OCI-LY7 (cell line): ENCODE data around the gene PPP6R3. TPM values are rescaled to one million over a fixed set of nuclear protein-coding genes. Genes with fewer than 3 reads are reported as not detected.
"Not testable (repeated sequence)": the region's sequence is repeated elsewhere in the genome, so short reads cannot be mapped to it uniquely, and the experiment has no call there.

Source experiments
- BruUV-seq: library from RNA; stranded (reverse); fragments of 400-500 nt; replicated peaks from 2 replicates; lab custom pipeline; 2021; lab: Mats Ljungman, UMichigan
- CTCF ChIA-PET: fragments of 300-600 bp; sonication (Branson Sonifier 250); formaldehyde crosslinking; loops from one replicate; lab custom pipeline; 2022; ENCODE audit warnings: antibody characterized with exemption; ENCODE audit not compliant: unreplicated experiment; lab: Charles Lee
- POLR2A ChIA-PET: fragments of 300-600 bp; sonication (Branson Sonifier 250); formaldehyde crosslinking; loops from one replicate; lab custom pipeline; 2022; ENCODE audit warnings: antibody characterized with exemption; lab: Charles Lee
- DNase-seq: peaks from one replicate; pipeline ENCODE4 v3.0.0-alpha.2; 2015; ENCODE audit warnings: low spot score
- H2AFZ ChIP-seq: fragments of 200-600 bp; sonication (generic), shearing (Covaris generic); 2 replicates; pipeline ENCODE4 v1.6.1; 2014; ENCODE audit warnings: mild to moderate bottlenecking, antibody characterized with exemption, low read length, moderate library complexity
- H3K27ac ChIP-seq: fragments of 200-600 bp; sonication (generic); 2 replicates; pipeline ENCODE4 v1.5.1; 2014; ENCODE audit warnings: mixed run types, low read depth, mild to moderate bottlenecking, moderate library complexity, low read length, inconsistent platforms; ENCODE audit not compliant: poor library complexity, severe bottlenecking
- H3K36me3 ChIP-seq: fragments of 200-600 bp; sonication (generic); 2 replicates; pipeline ENCODE4 v1.6.1; 2014; ENCODE audit warnings: mild to moderate bottlenecking, antibody characterized with exemption, low read length, moderate library complexity, mixed read lengths; ENCODE audit not compliant: insufficient read depth
- H3K4me1 ChIP-seq: fragments of 200-600 bp; sonication (generic); 2 replicates; pipeline ENCODE4 v1.5.1; 2014; ENCODE audit warnings: mild to moderate bottlenecking, low read length; ENCODE audit not compliant: insufficient read depth, poor library complexity, severe bottlenecking
- H3K4me2 ChIP-seq: fragments of 200-600 bp; sonication (generic); 2 replicates; pipeline ENCODE4 v1.6.1; 2014; ENCODE audit warnings: mild to moderate bottlenecking, low read length
- H3K4me3 ChIP-seq: fragments of 200-600 bp; sonication (generic); 2 replicates; pipeline ENCODE4 v1.5.1; 2014; ENCODE audit warnings: mild to moderate bottlenecking, low read depth, low read length; ENCODE audit not compliant: poor library complexity, severe bottlenecking
- H3K79me2 ChIP-seq: fragments of 200-600 bp; sonication (generic); 2 replicates; pipeline ENCODE4 v1.6.1; 2016; ENCODE audit warnings: low read depth, mild to moderate bottlenecking, low read length, moderate library complexity, mixed read lengths; ENCODE audit not compliant: insufficient read depth
- H3K9me2 ChIP-seq: fragments of 200-600 bp; sonication (generic); 2 replicates; pipeline ENCODE4 v1.6.1; 2016; ENCODE audit warnings: mild to moderate bottlenecking, low read length, mixed read lengths; ENCODE audit not compliant: insufficient read depth
- H3K9me3 ChIP-seq: fragments of 200-600 bp; sonication (generic); 2 replicates; pipeline ENCODE4 v1.6.1; 2014; ENCODE audit warnings: mild to moderate bottlenecking, mixed run types, low read length, mixed read lengths
- H4K20me1 ChIP-seq: fragments of 200-600 bp; sonication (generic); 2 replicates; pipeline ENCODE4 v1.6.1; 2014; ENCODE audit warnings: mild to moderate bottlenecking, antibody characterized with exemption, low read length, moderate library complexity, mixed read lengths; ENCODE audit not compliant: insufficient read depth
- EZH2phosphoT487 ChIP-seq: fragments of 200-600 bp; sonication (generic); IDR thresholded peaks from 2 replicates; pipeline ENCODE4 v1.6.1; 2018; ENCODE audit warnings: low read depth, borderline replicate concordance, mild to moderate bottlenecking, mixed run types, antibody characterized with exemption, low read length, moderate library complexity, mixed read lengths
- intact Hi-C: fragments of 100-400 bp; cut with micrococcal nuclease; formaldehyde crosslinking; loops from one replicate; pipeline ENCODE4 v1.10.0; 2022; ENCODE audit not compliant: unreplicated experiment
- total RNA-seq, 2 experiments: library from RNA; depleted of rRNA in 1 of 2; stranded (reverse); fragments of >200 nt in 1 of 2; shearing (Covaris generic) in 1 of 2; gene quantifications; 2 replicates each; pipeline ENCODE4 v1.2.3, GENCODE V29; 2014 to 2022
- TF ChIP-seq, protein P1 (sequence below): fragments of 200-600 bp; sonication (generic); conservative IDR thresholded peaks from 2 replicates; pipeline ENCODE4 v1.5.1; 2014; ENCODE audit warnings: mild to moderate bottlenecking, antibody characterized with exemption, low read length, moderate library complexity, mixed read lengths

The PPP6R3 gene
- total RNA-seq, 2 experiments from 2014 or later = 122 to 151 TPM

DNA sequence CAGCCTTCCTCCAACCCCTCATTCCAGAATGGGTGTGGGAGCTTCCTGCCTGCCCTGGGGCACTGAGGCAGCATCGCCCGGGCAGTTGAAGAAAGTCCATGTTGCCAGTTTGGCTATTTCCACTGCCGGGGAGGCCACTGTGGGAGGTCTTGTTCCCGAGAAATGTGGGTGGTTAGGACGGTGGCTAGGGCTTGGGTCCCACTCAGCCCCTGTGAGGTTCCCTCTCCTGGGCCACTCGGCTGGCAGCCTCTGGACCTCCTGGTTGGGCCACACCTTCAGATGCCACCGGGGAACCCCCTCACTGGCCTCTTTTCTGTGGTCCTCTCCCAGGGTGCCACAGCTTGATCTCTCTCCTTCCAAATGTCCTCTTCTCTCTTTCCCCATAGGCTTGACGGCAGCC, 5.1 kb upstream of the PPP6R3 start:
- Histone ChIP-seq H3K4me3 (no peak overlapping the region), H3K27ac (no peak overlapping the region), H3K9me3 (no peaks in the 10 kb centered on the region), H2AFZ (no peak overlapping the region), H3K4me1 (peaks cover 13% of the 10 kb centered on the region), H3K4me2 (no peak overlapping the region), H3K79me2 (no peaks in the 10 kb centered on the region), H3K36me3 (no peaks in the 10 kb centered on the region), H3K9me2 (no peaks in the 10 kb centered on the region), H4K20me1 (no peaks in the 10 kb centered on the region)
- TF ChIP-seq, protein P1, sequence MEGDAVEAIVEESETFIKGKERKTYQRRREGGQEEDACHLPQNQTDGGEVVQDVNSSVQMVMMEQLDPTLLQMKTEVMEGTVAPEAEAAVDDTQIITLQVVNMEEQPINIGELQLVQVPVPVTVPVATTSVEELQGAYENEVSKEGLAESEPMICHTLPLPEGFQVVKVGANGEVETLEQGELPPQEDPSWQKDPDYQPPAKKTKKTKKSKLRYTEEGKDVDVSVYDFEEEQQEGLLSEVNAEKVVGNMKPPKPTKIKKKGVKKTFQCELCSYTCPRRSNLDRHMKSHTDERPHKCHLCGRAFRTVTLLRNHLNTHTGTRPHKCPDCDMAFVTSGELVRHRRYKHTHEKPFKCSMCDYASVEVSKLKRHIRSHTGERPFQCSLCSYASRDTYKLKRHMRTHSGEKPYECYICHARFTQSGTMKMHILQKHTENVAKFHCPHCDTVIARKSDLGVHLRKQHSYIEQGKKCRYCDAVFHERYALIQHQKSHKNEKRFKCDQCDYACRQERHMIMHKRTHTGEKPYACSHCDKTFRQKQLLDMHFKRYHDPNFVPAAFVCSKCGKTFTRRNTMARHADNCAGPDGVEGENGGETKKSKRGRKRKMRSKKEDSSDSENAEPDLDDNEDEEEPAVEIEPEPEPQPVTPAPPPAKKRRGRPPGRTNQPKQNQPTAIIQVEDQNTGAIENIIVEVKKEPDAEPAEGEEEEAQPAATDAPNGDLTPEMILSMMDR = no peak
- TF ChIP-seq EZH2phosphoT487 = no peak
- intact Hi-C loops = no loop called here
- no TSS peak for BruUV-seq
- DNase-seq = no peak
- POLR2A ChIA-PET = interaction anchor here (0.6 to 1.1 kb wide), 2 partner anchors 51 to 820 kb away, joined by 3 to 7 read pairs; no protein-coding TSS in a partner anchor
- CTCF ChIA-PET = no interaction called here

DNA sequence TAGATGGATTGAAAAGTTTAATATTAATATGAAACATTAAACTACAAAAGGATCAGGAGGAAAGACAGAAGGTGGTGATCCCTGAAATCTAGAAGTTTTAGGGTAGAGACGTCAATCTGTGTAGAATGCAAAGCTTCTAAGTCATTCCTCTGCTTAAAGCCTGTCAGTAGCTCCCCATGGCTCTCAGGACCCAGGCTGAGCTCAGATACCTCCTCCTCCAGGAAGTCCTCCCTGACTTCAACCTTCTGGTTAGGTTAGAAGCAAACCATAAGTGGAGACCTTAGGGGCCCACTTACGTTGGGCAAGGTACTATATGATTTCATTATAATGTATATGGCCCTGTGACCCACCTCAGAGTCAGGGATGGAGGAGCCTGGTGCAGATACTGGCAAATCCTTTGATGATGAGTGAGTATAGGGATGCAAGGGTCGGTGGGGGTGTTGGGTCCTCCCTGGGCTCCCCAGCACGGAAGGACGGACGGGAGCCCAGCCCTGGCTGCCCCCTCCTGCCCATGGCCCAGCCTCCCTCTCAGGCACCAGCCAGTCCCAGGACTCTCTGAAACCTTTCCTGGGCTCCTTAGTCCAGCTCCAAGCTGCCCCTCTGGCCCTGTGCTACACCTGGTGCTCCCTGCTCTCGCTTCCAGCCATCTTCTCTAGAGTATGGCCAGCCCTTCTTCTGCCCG, 3.2 kb upstream of the PPP6R3 start:
- CTCF ChIA-PET = no interaction called here
- POLR2A ChIA-PET = interaction anchor here (0.5 kb wide), 1 partner anchor 1444 kb away, joined by 3 read pairs; no protein-coding TSS in a partner anchor
- Histone ChIP-seq H3K36me3 (peaks cover 1% of the 10 kb centered on the region; the same call in 1 of the 2 replicates), H4K20me1 (peaks cover 9% of the 10 kb centered on the region), H3K4me2 (no peak overlapping the region), H3K79me2 (peaks cover 18% of the 10 kb centered on the region), H3K9me2 (no peaks in the 10 kb centered on the region), H2AFZ (no peak overlapping the region), H3K4me1 (peaks cover 17% of the 10 kb centered on the region), H3K27ac (no peak overlapping the region), H3K4me3 (no peak overlapping the region), H3K9me3 (no peaks in the 10 kb centered on the region)
- no peak for DNase-seq
- no TSS peak for BruUV-seq
- TF ChIP-seq, protein P1 = no peak
- TF ChIP-seq EZH2phosphoT487 = no peak
- intact Hi-C loops = no loop called here

DNA sequence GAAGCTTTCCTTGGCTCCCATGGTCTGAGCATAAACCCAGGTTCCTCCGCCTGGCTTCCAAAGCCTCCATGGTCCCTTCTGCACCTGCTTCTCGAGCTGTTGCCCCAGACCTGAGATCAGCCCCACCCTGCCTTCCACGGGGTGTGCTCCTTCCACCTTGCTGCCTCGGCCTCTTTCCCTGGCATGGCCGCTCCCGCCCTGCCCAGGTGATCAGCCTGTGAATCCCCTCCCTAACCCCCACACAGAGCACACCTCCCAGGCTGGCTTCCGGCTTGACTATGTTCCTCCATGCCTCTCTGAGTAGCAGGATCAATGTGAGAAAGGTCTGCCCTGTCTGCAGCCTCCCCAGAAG, 2.7 kb upstream of the PPP6R3 start:
- Histone ChIP-seq H3K9me2 (no peaks in the 10 kb centered on the region), H2AFZ (no peak overlapping the region), H3K27ac (no peak overlapping the region), H4K20me1 (peaks cover 15% of the 10 kb centered on the region), H3K36me3 (peaks cover 6% of the 10 kb centered on the region; the same call in 1 of the 2 replicates), H3K4me2 (no peak overlapping the region), H3K4me1 (peaks cover 22% of the 10 kb centered on the region), H3K9me3 (no peaks in the 10 kb centered on the region), H3K4me3 (no peak overlapping the region), H3K79me2 (peaks cover 23% of the 10 kb centered on the region)
- no peak for TF ChIP-seq EZH2phosphoT487
- TF ChIP-seq, protein P1 = no peak
- POLR2A ChIA-PET = no interaction called here
- DNase-seq = no peak
- CTCF ChIA-PET = no interaction called here
- intact Hi-C loops = no loop called here
- BruUV-seq = no TSS peak

DNA sequence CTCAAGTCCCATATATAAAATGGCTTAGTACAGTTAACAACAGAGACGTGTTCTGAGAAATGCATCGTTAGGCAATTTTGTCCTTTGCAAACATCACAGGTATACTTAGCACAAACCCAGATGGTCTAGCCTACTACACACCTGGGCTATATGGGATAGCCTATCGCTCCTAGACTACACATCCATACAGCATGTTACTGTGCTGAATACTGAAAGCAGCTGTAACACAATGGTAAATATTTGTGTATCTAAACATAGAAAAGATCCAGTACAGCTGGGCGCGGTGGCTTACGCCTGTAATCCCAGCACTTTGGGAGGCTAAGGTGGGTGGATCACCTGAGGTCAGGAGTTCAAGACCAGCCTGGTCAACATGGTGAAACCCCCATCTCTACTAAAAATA, 2.2 kb upstream of the PPP6R3 start:
- H3K4me3 ChIP-seq, H3K36me3 ChIP-seq, H3K9me2 ChIP-seq, H3K9me3 ChIP-seq, BruUV-seq, intact Hi-C loops, H3K4me2 ChIP-seq, H3K27ac ChIP-seq, CTCF ChIA-PET, H2AFZ ChIP-seq, DNase-seq: not testable (repeated sequence)
- Histone ChIP-seq H3K4me1 (peaks cover 27% of the 10 kb centered on the region), H3K79me2 (peaks cover 28% of the 10 kb centered on the region), H4K20me1 (peaks cover 17% of the 10 kb centered on the region)
- POLR2A ChIA-PET = interaction anchor here (0.6 kb wide), 1 partner anchor 415 kb away, joined by 3 read pairs; no protein-coding TSS in a partner anchor
